Muscle layer of duodenum (tissue), 2 donors: ENCODE results near the gene WDR59.

Source experiments
- H3K27ac ChIP-seq: one replicate; pipeline ENCODE4 v1.7.0; 2013; ENCODE audit warnings: mild to moderate bottlenecking, low read length
- H3K27me3 ChIP-seq: one replicate; pipeline ENCODE4 v1.7.0; 2013; ENCODE audit warnings: low read depth, mild to moderate bottlenecking, control low read depth, low read length
- H3K36me3 ChIP-seq, 2 donors: one replicate each; pipeline ENCODE4 v1.7.0; 2013; ENCODE audit warnings: low read length in 2 of 2, control low read depth in 1 of 2, mild to moderate bottlenecking in 1 of 2; ENCODE audit not compliant: insufficient read depth in 2 of 2, control insufficient read depth in 1 of 2
- H3K4me1 ChIP-seq, 2 donors: one replicate each; pipeline ENCODE4 v1.7.0; 2013; ENCODE audit warnings: low read length in 2 of 2, mild to moderate bottlenecking in 2 of 2, control low read depth in 1 of 2, moderate library complexity in 1 of 2; ENCODE audit not compliant: insufficient read depth in 2 of 2, control insufficient read depth in 1 of 2
- H3K4me3 ChIP-seq, 2 donors: one replicate each; pipeline ENCODE4 v1.7.0; 2013; ENCODE audit warnings: low read length in 2 of 2, low read depth in 1 of 2, mild to moderate bottlenecking in 1 of 2
- H3K9me3 ChIP-seq, 2 donors: one replicate each; pipeline ENCODE4 v1.7.0; 2013; ENCODE audit warnings: low read length in 2 of 2, control low read depth in 1 of 2, mild to moderate bottlenecking in 1 of 2; ENCODE audit not compliant: control insufficient read depth in 1 of 2
- donor health status: healthy.

The WDR59 gene

GRCh38 chr16:75011634-75012307, 26.8 kb upstream of the WDR59 start:
- Histone ChIP-seq H3K4me1 (peaks cover 14 to 20% of the 10 kb centered on the region in 2 donors), H3K4me3 (peak overlapping the region in 1 of 2 donors; percentile 21), H3K36me3 (no peaks in the 10 kb centered on the region), H3K9me3 (no peaks in the 10 kb centered on the region), H3K27me3 (no peaks in the 10 kb centered on the region), H3K27ac (peak overlapping the region; percentile 92)

DNA sequence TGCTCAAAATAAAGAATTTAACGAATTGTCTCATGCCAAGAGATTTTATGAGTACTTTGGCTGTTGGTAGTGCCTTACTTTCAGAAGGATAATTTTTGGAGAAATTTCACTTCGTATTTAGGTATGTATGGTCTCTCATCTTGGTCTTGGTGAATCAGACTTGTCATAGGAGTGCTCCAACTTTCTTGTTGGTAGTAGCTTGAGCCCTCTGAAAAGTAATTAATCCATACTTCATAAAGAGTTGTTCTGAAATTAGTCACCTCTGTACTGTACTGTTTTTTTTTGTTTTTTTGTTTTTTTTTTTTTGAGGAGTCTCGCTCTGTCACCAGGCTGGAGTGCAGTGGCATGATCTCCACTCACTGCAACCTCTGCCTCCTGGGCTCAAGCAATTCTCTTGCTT, 25.5 kb upstream of the WDR59 start:
- Histone ChIP-seq H3K9me3 (no peaks in the 10 kb centered on the region), H3K4me3 (no peak overlapping the region), H3K27ac (no peak overlapping the region), H3K36me3 (no peaks in the 10 kb centered on the region), H3K4me1 (peaks cover 14 to 20% of the 10 kb centered on the region in 2 donors), H3K27me3 (no peaks in the 10 kb centered on the region)

GRCh38 chr16:75007443-75007842, 22.5 kb upstream of the WDR59 start:
- H3K9me3 ChIP-seq: no peaks in the 10 kb centered on the region
- H3K36me3 ChIP-seq: no peaks in the 10 kb centered on the region
- peaks cover 15 to 16% of the 10 kb centered on the region in 2 donors for H3K4me1 ChIP-seq
- no peaks in the 10 kb centered on the region for H3K27me3 ChIP-seq
- no peak overlapping the region for H3K4me3 ChIP-seq
- no peak overlapping the region for H3K27ac ChIP-seq

GRCh38 chr16:75005697-75006096, 20.8 kb upstream of the WDR59 start:
- no peaks in the 10 kb centered on the region for H3K9me3 ChIP-seq
- H3K27ac ChIP-seq: no peak overlapping the region
- no peaks in the 10 kb centered on the region for H3K36me3 ChIP-seq
- no peaks in the 10 kb centered on the region for H3K27me3 ChIP-seq
- H3K4me3 ChIP-seq: no peak overlapping the region
- peaks cover 0 to 14% of the 10 kb centered on the region in 2 donors for H3K4me1 ChIP-seq

- Histone ChIP-seq H3K27me3 (no peaks in the 10 kb centered on the region), H3K36me3 (no peaks in the 10 kb centered on the region), H3K4me1 (peaks cover 0 to 19% of the 10 kb centered on the region in 2 donors), H3K4me3 (no peak overlapping the region), H3K27ac (no peak overlapping the region), H3K9me3 (no peaks in the 10 kb centered on the region)
Observed at GRCh38 chr16:75004460-75004859, 19.5 kb upstream of the WDR59 start.

- Histone ChIP-seq H3K9me3 (no peaks in the 10 kb centered on the region), H3K4me1 (peaks cover 0 to 19% of the 10 kb centered on the region in 2 donors), H3K4me3 (no peak overlapping the region), H3K27me3 (no peaks in the 10 kb centered on the region), H3K27ac (no peak overlapping the region), H3K36me3 (no peaks in the 10 kb centered on the region)
Observed at GRCh38 chr16:75003931-75004330, 19.0 kb upstream of the WDR59 start.

DNA sequence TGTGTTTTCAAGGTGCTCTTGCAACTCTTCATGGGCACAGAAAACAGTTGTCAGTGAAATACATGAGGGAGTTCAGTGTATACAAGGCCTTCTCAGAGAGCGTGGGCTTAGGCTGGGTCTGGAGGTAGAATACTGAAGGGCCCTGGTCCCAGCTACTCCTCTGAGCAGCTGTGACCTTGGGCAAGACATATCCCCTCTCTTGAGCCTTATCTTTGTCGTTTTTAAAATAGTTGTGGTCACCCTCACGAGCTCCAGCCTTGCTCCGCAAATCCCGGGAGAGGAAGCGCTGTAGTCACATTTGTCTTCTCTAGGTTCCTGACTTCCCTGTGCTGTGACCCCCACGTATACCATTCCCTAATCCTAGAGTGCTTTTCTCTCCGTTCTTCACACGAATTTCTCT, 17.6 kb upstream of the WDR59 start:
- peaks cover 0 to 16% of the 10 kb centered on the region in 2 donors for H3K4me1 ChIP-seq
- no peak overlapping the region for H3K27ac ChIP-seq
- no peaks in the 10 kb centered on the region for H3K36me3 ChIP-seq
- no peak overlapping the region for H3K4me3 ChIP-seq
- H3K27me3 ChIP-seq: no peaks in the 10 kb centered on the region
- H3K9me3 ChIP-seq: no peaks in the 10 kb centered on the region

- Histone ChIP-seq H3K9me3 (no peaks in the 10 kb centered on the region), H3K27me3 (no peaks in the 10 kb centered on the region), H3K4me1 (peaks cover 0 to 16% of the 10 kb centered on the region in 2 donors), H3K4me3 (peak overlapping the region; percentile 78 to 91), H3K36me3 (no peaks in the 10 kb centered on the region), H3K27ac (peak overlapping the region; percentile 19)
Observed at GRCh38 chr16:75000481-75001081, 15.7 kb upstream of the WDR59 start.

DNA sequence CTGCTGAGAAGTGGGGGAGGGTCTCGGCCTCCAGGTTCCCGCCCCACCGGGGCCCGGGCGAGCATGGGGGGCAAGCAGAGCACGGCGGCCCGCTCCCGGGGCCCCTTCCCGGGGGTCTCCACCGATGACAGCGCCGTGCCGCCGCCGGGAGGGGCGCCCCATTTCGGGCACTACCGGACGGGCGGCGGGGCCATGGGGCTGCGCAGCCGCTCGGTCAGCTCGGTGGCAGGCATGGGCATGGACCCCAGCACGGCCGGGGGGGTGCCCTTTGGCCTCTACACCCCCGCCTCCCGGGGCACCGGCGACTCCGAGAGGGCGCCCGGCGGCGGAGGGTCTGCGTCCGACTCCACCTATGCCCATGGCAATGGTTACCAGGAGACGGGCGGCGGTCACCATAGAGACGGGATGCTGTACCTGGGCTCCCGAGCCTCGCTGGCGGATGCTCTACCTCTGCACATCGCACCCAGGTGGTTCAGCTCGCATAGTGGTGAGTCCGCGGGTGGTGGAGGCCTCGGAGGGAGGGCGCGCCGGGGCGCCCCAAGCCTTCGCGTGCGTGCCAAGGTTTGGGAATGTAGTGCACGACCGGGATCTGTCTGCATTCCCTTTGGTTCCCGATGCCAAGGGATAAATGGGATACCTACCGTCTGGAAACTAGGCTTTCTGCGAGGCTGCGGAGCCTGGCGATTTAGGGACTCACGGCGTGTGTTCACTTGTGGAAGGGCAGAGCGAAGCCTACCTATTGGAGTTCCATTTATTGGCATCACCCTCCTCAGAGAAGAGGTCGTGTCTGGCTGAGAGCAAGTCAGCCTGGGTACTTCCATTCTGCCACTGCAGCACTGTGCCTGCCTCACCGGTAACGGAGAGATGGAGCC, 14.9 kb upstream of the WDR59 start:
- Histone ChIP-seq H3K4me3 (peak overlapping the region; percentile 78 to 91), H3K4me1 (peaks cover 0 to 16% of the 10 kb centered on the region in 2 donors), H3K27ac (peak overlapping the region; percentile 19), H3K36me3 (no peaks in the 10 kb centered on the region), H3K27me3 (no peaks in the 10 kb centered on the region), H3K9me3 (no peaks in the 10 kb centered on the region)

GRCh38 chr16:74999219-74999608, 14.3 kb upstream of the WDR59 start:
- Histone ChIP-seq H3K9me3 (no peaks in the 10 kb centered on the region), H3K27ac (no peak overlapping the region), H3K27me3 (no peaks in the 10 kb centered on the region), H3K36me3 (no peaks in the 10 kb centered on the region), H3K4me3 (peak overlapping the region; percentile 78 to 91), H3K4me1 (peaks cover 0 to 16% of the 10 kb centered on the region in 2 donors)

DNA sequence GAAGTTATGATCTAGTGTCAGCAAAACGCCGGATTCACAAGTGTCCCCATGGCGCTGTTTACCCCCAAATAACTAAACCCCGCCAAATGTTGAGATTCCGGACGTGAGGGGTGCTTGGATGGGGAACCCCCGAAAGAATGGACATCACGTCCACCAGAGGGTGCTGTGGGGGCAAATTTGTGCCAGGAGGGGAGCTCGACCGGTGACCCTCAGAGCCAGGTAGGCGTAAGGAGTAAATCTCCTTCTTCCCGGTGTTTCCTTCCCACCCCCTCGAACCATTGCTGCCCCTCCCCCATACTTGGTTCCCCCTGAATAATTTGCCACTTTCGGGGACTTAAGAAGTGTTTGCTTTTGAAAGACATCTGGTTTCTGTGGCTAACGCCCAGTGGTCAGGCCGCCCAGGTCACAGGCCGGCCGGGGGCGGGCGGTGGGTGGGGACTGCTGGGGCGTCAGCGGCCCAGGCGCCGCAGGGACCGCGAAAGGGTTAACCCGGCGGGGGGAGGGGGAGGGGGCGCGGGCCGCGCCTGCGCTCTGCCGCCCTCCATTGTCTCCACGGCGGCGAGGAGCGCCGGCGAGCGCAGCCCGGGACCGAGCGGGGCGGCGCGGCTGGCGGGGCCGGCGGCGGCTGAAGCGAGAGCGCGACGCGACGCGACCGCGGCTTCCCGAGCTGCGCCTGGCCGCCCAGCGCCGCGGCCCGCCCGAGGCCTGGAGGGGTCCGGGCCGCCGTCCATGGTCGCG, 13.7 kb upstream of the WDR59 start, which contains the start of gene ZNRF1:
Gene ZNRF1, plus strand, starts transcription at position 544 of the 738 bp plus-strand sequence. CDS start 648 bp downstream, outside the sequence.
- H3K4me3 ChIP-seq: peak within 1 kb of the TSS; percentile 78 to 91
- H3K9me3 ChIP-seq: no peaks in the 10 kb centered on the region
- peaks cover 0 to 16% of the 10 kb centered on the region in 2 donors for H3K4me1 ChIP-seq
- H3K36me3 ChIP-seq: no peaks in the 10 kb centered on the region
- H3K27me3 ChIP-seq: no peaks in the 10 kb centered on the region
- no peak within 1 kb of the TSS for H3K27ac ChIP-seq
